Putamen (tissue), 1 donor: Measurements from ENCODE around the gene MEGF9.
A peak's percentile ranks its signal among the peaks of the same experiment; 100 is the strongest.
"Not testable (repeated sequence)": the region's sequence is repeated elsewhere in the genome, so short reads cannot be mapped to it uniquely, and the experiment has no call there.

ENCODE experiments used
- DNase-seq: peaks from one replicate; pipeline ENCODE4 v3.0.0-alpha.2; 2016; ENCODE audit warnings: low spot score

The MEGF9 gene

GRCh38 chr9:120571443-120572257, 142.6 kb downstream of the MEGF9 start:
- peak; percentile 82 for DNase-seq

- no peak for DNase-seq
These were observed 144.0 kb downstream of the MEGF9 start for GRCh38 chr9:120570296-120570695.

- no peak for DNase-seq
These were observed 144.7 kb downstream of the MEGF9 start for GRCh38 chr9:120569556-120569955.

GRCh38 chr9:120568816-120569215, 145.5 kb downstream of the MEGF9 start:
- DNase-seq, result no peak

GRCh38 chr9:120567874-120568273, 146.4 kb downstream of the MEGF9 start:
- DNase-seq, result no peak

- no peak for DNase-seq
These were observed 147.2 kb downstream of the MEGF9 start for GRCh38 chr9:120567081-120567480.

GRCh38 chr9:120564589-120564988, 149.7 kb downstream of the MEGF9 start:
- DNase-seq, result no peak

- no peak for DNase-seq
These were observed 151.3 kb downstream of the MEGF9 start for GRCh38 chr9:120562861-120563443.

- no peak for DNase-seq
These were observed 152.6 kb downstream of the MEGF9 start for GRCh38 chr9:120561709-120562108.

- no peak for DNase-seq
These were observed 154.7 kb downstream of the MEGF9 start for GRCh38 chr9:120559546-120559945.

GRCh38 chr9:120558454-120558853, 155.8 kb downstream of the MEGF9 start:
- DNase-seq, result no peak

GRCh38 chr9:120557205-120557604, 157.1 kb downstream of the MEGF9 start:
- no peak for DNase-seq

- DNase-seq, result no peak
These were observed 157.5 kb downstream of the MEGF9 start for GRCh38 chr9:120556775-120557174.

GRCh38 chr9:120555839-120556238, 158.4 kb downstream of the MEGF9 start:
- no peak for DNase-seq

- DNase-seq, result not testable (repeated sequence)
These were observed 162.0 kb downstream of the MEGF9 start for GRCh38 chr9:120552210-120552704.
